ENCODE results near the gene IMMP1L.

GRCh38 chr11:31484497-31484896, 24.9 kb downstream of the IMMP1L start:
- no peak for TF ChIP-seq SUZ12 (IDR thresholded peaks at IDR 0.05)
- TF ChIP-seq BHLHE40 (IDR thresholded peaks at IDR 0.05; ENCODE audit: borderline replicate concordance), result no peak
- TF ChIP-seq ARNT (IDR thresholded peaks at IDR 0.05), result no peak
- TF ChIP-seq ZNF384 (IDR thresholded peaks at IDR 0.05), result no peak
- no peak for TF ChIP-seq FOXM1 (IDR thresholded peaks at IDR 0.05; ENCODE audit: borderline replicate concordance)
- TF ChIP-seq L3MBTL2 (conservative IDR thresholded peaks at IDR 0.05), result no peak
- TF ChIP-seq HDGF (IDR thresholded peaks at IDR 0.05; ENCODE audit: borderline replicate concordance), result no peak
- no peak for TF ChIP-seq CTBP1 (IDR thresholded peaks at IDR 0.05; ENCODE audit: borderline replicate concordance)

Data from HEK293T (cell line).